H1 (cell line): Measurements from ENCODE around the gene OXSR1. TPM values are rescaled to one million over a fixed set of nuclear protein-coding genes. Genes with fewer than 3 reads are reported as not detected.

Source experiments
- CTCF ChIA-PET: fragments of 300-600 bp; sonication (Branson Sonifier 250); formaldehyde crosslinking; loops from one replicate; lab custom pipeline; 2021; ENCODE audit not compliant: partially characterized antibody; lab: Charles Lee
- POLR2A ChIA-PET: fragments of 300-600 bp; sonication (Branson Sonifier 250); formaldehyde crosslinking; loops from one replicate; lab custom pipeline; 2021; ENCODE audit warnings: inconsistent platforms; ENCODE audit not compliant: partially characterized antibody; lab: Charles Lee
- DNase-seq, 2 experiments: peaks; one replicate each; pipeline versions ENCODE4 v3.0.0 to v3.0.0-alpha.2; 2010 to 2022; ENCODE audit warnings: low spot score in 2 of 2, low read depth in 1 of 2, mixed read lengths in 1 of 2
- FAIRE-seq: peaks from 2 replicates; lab custom pipeline; 2011; peaks lifted over from hg19 to GRCh38; lab: Jason Lieb, UNC
- H2AFZ ChIP-seq: 2 replicates; pipeline ENCODE4 v1.8.1; 2012; ENCODE audit warnings: low read length, inconsistent platforms
- H2AK5ac ChIP-seq: 2 replicates; pipeline ENCODE4 v1.6.1; 2013; ENCODE audit warnings: low read depth, low read length
- H2BK120ac ChIP-seq: replicated peaks from 2 replicates; pipeline ENCODE3; 2013; ENCODE audit warnings: low read depth, low read length, inconsistent platforms
- H2BK12ac ChIP-seq: 2 replicates; pipeline ENCODE4 v1.6.1; 2013; ENCODE audit warnings: low read depth, low read length
- H2BK15ac ChIP-seq: 2 replicates; pipeline ENCODE4 v1.6.1; 2013; ENCODE audit warnings: low read length
- H2BK20ac ChIP-seq: 2 replicates; pipeline ENCODE4 v1.6.1; 2013; ENCODE audit warnings: low read length
- H2BK5ac ChIP-seq: 2 replicates; pipeline ENCODE4 v1.6.1; 2013; ENCODE audit warnings: low read depth, low read length
- H3K14ac ChIP-seq: 2 replicates; pipeline ENCODE4 v1.6.1; 2013; ENCODE audit warnings: inconsistent platforms; ENCODE audit not compliant: insufficient read length
- H3K18ac ChIP-seq: 2 replicates; pipeline ENCODE4 v1.6.1; 2013; ENCODE audit warnings: low read length; ENCODE audit errors: extremely low read depth
- H3K23ac ChIP-seq: 2 replicates; pipeline ENCODE4 v1.6.1; 2013; ENCODE audit warnings: inconsistent platforms; ENCODE audit not compliant: insufficient read length
- H3K23me2 ChIP-seq: 2 replicates; pipeline ENCODE4 v1.6.1; 2013; ENCODE audit warnings: low read depth, low read length
- H3K27ac ChIP-seq: 2 replicates; pipeline ENCODE4 v1.6.1; 2011; ENCODE audit warnings: low read depth, low read length, inconsistent platforms
- H3K27me3 ChIP-seq, 4 experiments: replicated peaks in 1 of 4; 1 replicate in 1 of 4; 2 replicates in 3 of 4; pipeline versions ENCODE4 v1.6.1 to v1.8.1; 2011 to 2013; ENCODE audit warnings: low read length in 3 of 4, mild to moderate bottlenecking in 3 of 4, inconsistent platforms in 2 of 4, mixed read lengths in 2 of 4, moderate library complexity in 1 of 4; ENCODE audit not compliant: control insufficient read depth in 3 of 4, insufficient read depth in 3 of 4; ENCODE audit errors: extremely low read depth in 1 of 4
- H3K36me3 ChIP-seq, 4 experiments: 2 replicates each; pipeline versions ENCODE4 v1.6.1 to v1.8.1; 2011 to 2013; ENCODE audit warnings: mild to moderate bottlenecking in 4 of 4, low read length in 3 of 4, moderate library complexity in 2 of 4, control low read depth in 1 of 4, inconsistent platforms in 1 of 4; ENCODE audit not compliant: insufficient read depth in 4 of 4, control insufficient read depth in 2 of 4
- H3K4ac ChIP-seq: replicated peaks from 2 replicates; pipeline ENCODE3; 2013; ENCODE audit warnings: low read length, low read depth, mixed read lengths, inconsistent platforms; ENCODE audit not compliant: insufficient read length
- H3K4me1 ChIP-seq, 4 experiments: replicated peaks in 1 of 4; 1 replicate in 1 of 4; 2 replicates in 3 of 4; pipeline versions ENCODE4 v1.6.1 to v1.8.1; 2011 to 2013; ENCODE audit warnings: low read length in 3 of 4, inconsistent platforms in 2 of 4, mixed read lengths in 1 of 4; ENCODE audit not compliant: insufficient read depth in 4 of 4, control insufficient read depth in 3 of 4
- H3K4me2 ChIP-seq, 2 experiments: 2 replicates each; pipeline versions ENCODE4 v1.6.1 to v1.8.1; 2011 to 2013; ENCODE audit warnings: low read depth in 2 of 2, low read length in 2 of 2, control low read depth in 1 of 2, inconsistent platforms in 1 of 2, mild to moderate bottlenecking in 1 of 2; ENCODE audit not compliant: insufficient read depth in 1 of 2
- H3K4me3 ChIP-seq, 4 experiments: fragments of 200-600, 300-600 bp in 1 of 4; sonication (generic), shearing (Covaris generic), sonication (Bioruptor Twin) in 1 of 4; 2 replicates each; pipeline versions ENCODE4 v1.5.1 to v1.8.1; 2011 to 2016; ENCODE audit warnings: low read length in 4 of 4, low read depth in 3 of 4, control low read depth in 2 of 4, inconsistent platforms in 2 of 4, mild to moderate bottlenecking in 2 of 4, mixed read lengths in 1 of 4, moderate library complexity in 1 of 4; ENCODE audit not compliant: insufficient read depth in 2 of 4; ENCODE audit errors: extremely low read depth in 1 of 4
- H3K56ac ChIP-seq: replicated peaks from 2 replicates; pipeline ENCODE3; 2013; ENCODE audit warnings: low read depth, mild to moderate bottlenecking, mixed read lengths, low read length, inconsistent platforms; ENCODE audit not compliant: insufficient read length
- H3K79me1 ChIP-seq: 2 replicates; pipeline ENCODE4 v1.6.1; 2013; ENCODE audit warnings: low read depth, low read length, control low read depth
- H3K79me2 ChIP-seq, 2 experiments: 2 replicates each; pipeline versions ENCODE4 v1.6.1 to v1.8.1; 2012 to 2013; ENCODE audit warnings: low read length in 2 of 2, mild to moderate bottlenecking in 2 of 2, inconsistent platforms in 1 of 2; ENCODE audit not compliant: insufficient read depth in 2 of 2, control insufficient read depth in 1 of 2
- H3K9ac ChIP-seq, 4 experiments: replicated peaks in 1 of 4; 1 replicate in 1 of 4; 2 replicates in 3 of 4; pipeline versions ENCODE4 v1.6.1 to v1.8.1; 2011 to 2013; ENCODE audit warnings: low read depth in 3 of 4, low read length in 3 of 4, control low read depth in 2 of 4, mild to moderate bottlenecking in 2 of 4, moderate library complexity in 2 of 4, inconsistent platforms in 1 of 4; ENCODE audit errors: extremely low read depth in 1 of 4
- H3K9me3 ChIP-seq, 2 experiments: 2 replicates each; pipeline versions ENCODE4 v1.6.1 to v1.8.1; 2012 to 2013; ENCODE audit warnings: mild to moderate bottlenecking in 2 of 2, moderate library complexity in 2 of 2, control low read depth in 1 of 2, inconsistent platforms in 1 of 2, low read depth in 1 of 2, low read length in 1 of 2, mixed read lengths in 1 of 2; ENCODE audit not compliant: insufficient read depth in 2 of 2
- H4K20me1 ChIP-seq, 2 experiments: replicated peaks in 1 of 2; 2 replicates each; pipeline versions ENCODE3 to v1.8.1; 2011 to 2013; ENCODE audit warnings: inconsistent platforms in 2 of 2, low read length in 2 of 2, mild to moderate bottlenecking in 1 of 2; ENCODE audit not compliant: insufficient read depth in 2 of 2, control insufficient read depth in 1 of 2
- H4K5ac ChIP-seq: 2 replicates; pipeline ENCODE4 v1.6.1; 2013; ENCODE audit warnings: low read length, low read depth, mixed read lengths, inconsistent platforms; ENCODE audit not compliant: insufficient read length
- H4K8ac ChIP-seq: 2 replicates; pipeline ENCODE4 v1.8.0; 2013; ENCODE audit warnings: mild to moderate bottlenecking, moderate library complexity, low read length, inconsistent platforms; ENCODE audit not compliant: insufficient read depth; ENCODE audit errors: extremely low read depth
- H4K91ac ChIP-seq: replicated peaks from 2 replicates; pipeline ENCODE3; 2013; ENCODE audit warnings: low read length, mixed read lengths, inconsistent platforms; ENCODE audit not compliant: insufficient read length
- MAFK ChIP-seq: IDR thresholded peaks from 2 replicates; pipeline ENCODE4 v1.6.1; 2012; ENCODE audit warnings: low read depth, mild to moderate bottlenecking, improper control_type of control experiment, low read length
- WGBS, 2 experiments: shearing (Covaris generic) in 1 of 2; methylation state at CpG; one replicate each; pipeline versions ENCODE4 v1.1.6 to v1.1.7; 2013 to 2015; ENCODE audit warnings: low lambda C conversion rate in 2 of 2, mixed read lengths in 2 of 2, inconsistent platforms in 1 of 2, low coverage in 1 of 2, missing lambda C conversion rate in 1 of 2; ENCODE audit not compliant: insufficient replicate concordance in 2 of 2, insufficient coverage in 1 of 2, insufficient read length in 1 of 2; ENCODE audit errors: extremely low coverage in 1 of 2, missing lambda C conversion rate in 1 of 2; 5-methylcytosine and 5-hydroxymethylcytosine counted together
- polyA plus RNA-seq, 7 experiments: library from polyadenylated mRNA; depleted of rRNA in 3 of 7; stranded (reverse) in 5 of 7; unstranded in 2 of 7; fragments of >200 nt in 5 of 7; fragments of 200-250 nt in 2 of 7; gene quantifications; 1 replicate in 5 of 7; 2 replicates in 1 of 7; 4 replicates in 1 of 7; pipeline versions ENCODE4 v1.2.1 to v1.2.3, GENCODE V29; 2011 to 2013; ENCODE audit warnings: missing spikeins in 2 of 7, mixed read lengths in 2 of 7
- total RNA-seq: library from RNA; stranded (reverse); fragmentation: NEBNext Ultra II Directional; extraction: Animal tissue kit (Norgen Biotek cat#: 25700); gene quantifications from 2 replicates; pipeline ENCODE4 v1.2.1, GENCODE V29; 2021

Gene OXSR1
- total and polyA plus RNA-seq, 2 of the 8 experiments (the other 6 are each of a cell fraction or from before 2014, with no cell fraction given): 25.1 to 47.0 TPM

- WGBS, 2 experiments: 100% methylated on average over 1 of the region's 1 CpG; no CpG with 5 or more reads in 1 of the 2 experiments
- Histone ChIP-seq H3K4me1 (no peaks in the 10 kb centered on the region), H3K23ac (no peak overlapping the region), H3K79me2 (no peaks in the 10 kb centered on the region), H3K14ac (no peak overlapping the region), H3K4me3 (no peak overlapping the region), H3K36me3 (peaks cover 14 to 33% (median 26%) of the 10 kb centered on the region in 4 experiments), H3K27me3 (no peaks in the 10 kb centered on the region), H2BK15ac (no peak overlapping the region), H3K18ac (no peak overlapping the region), H2BK5ac (no peak overlapping the region), H3K4ac (no peak overlapping the region), H2BK12ac (no peak overlapping the region), H2AFZ (no peak overlapping the region), H4K8ac (no peak overlapping the region), H3K23me2 (no peaks in the 10 kb centered on the region), H4K5ac (no peak overlapping the region), H2AK5ac (no peak overlapping the region), H4K20me1 (peaks cover 0 to 4% of the 10 kb centered on the region in 2 experiments), H2BK120ac (no peak overlapping the region), H3K27ac (no peak overlapping the region), H3K9me3 (no peaks in the 10 kb centered on the region), H3K56ac (no peak overlapping the region), H2BK20ac (no peak overlapping the region), H3K9ac (no peak overlapping the region), H3K79me1 (peaks cover 2% of the 10 kb centered on the region), H3K4me2 (no peak overlapping the region), H4K91ac (no peak overlapping the region)
- ChIA-PET POLR2A (interaction anchor here (1.1 kb wide), 1 partner anchor 23 kb away, joined by 3 read pairs; no protein-coding TSS in a partner anchor), CTCF (interaction anchor here (0.6 to 1.3 kb wide), 4 partner anchors 13 to 217 kb away, joined by 3 to 4 read pairs (median 3); no protein-coding TSS in a partner anchor)
- FAIRE-seq (no peak), DNase-seq (no peak)
- TF ChIP-seq MAFK: no peak
These were observed 90.3 kb downstream of the OXSR1 start for GRCh38 chr3:38255627-38256026.
